Astrocyte (in vitro differentiated cells and primary cell): ENCODE results near the gene ZNF488. TPM values are rescaled to one million over a fixed set of nuclear protein-coding genes. Genes with fewer than 3 reads are reported as not detected.

Source experiments
- DNase-seq: peaks from one replicate; pipeline ENCODE4 v3.0.0-alpha.2; 2010; ENCODE audit warnings: low read depth
- FAIRE-seq: peaks from 2 replicates; lab custom pipeline; 2011; peaks lifted over from hg19 to GRCh38; lab: Jason Lieb, UNC
- H2AFZ ChIP-seq: 2 replicates; pipeline ENCODE4 v1.6.0; 2012; ENCODE audit warnings: low read depth, low read length, inconsistent platforms
- H3K27ac ChIP-seq: 2 replicates; pipeline ENCODE4 v1.5.1; 2011; ENCODE audit warnings: low read depth, low read length, inconsistent platforms
- H3K27me3 ChIP-seq: 2 replicates; pipeline ENCODE4 v1.6.0; 2011; ENCODE audit warnings: low read length, inconsistent platforms; ENCODE audit not compliant: insufficient read depth
- H3K36me3 ChIP-seq: 2 replicates; pipeline ENCODE4 v1.5.1; 2011; ENCODE audit warnings: low read length, inconsistent platforms; ENCODE audit not compliant: insufficient read depth
- H3K4me1 ChIP-seq: 2 replicates; pipeline ENCODE4 v1.5.1; 2011; ENCODE audit warnings: low read length, inconsistent platforms; ENCODE audit not compliant: insufficient read depth
- H3K4me2 ChIP-seq: 2 replicates; pipeline ENCODE4 v1.6.0; 2012; ENCODE audit warnings: low read length, inconsistent platforms
- H3K4me3 ChIP-seq: 2 replicates; pipeline ENCODE4 v1.5.1; 2011; ENCODE audit warnings: low read depth, mild to moderate bottlenecking, low read length, inconsistent platforms; ENCODE audit not compliant: insufficient read depth
- H3K79me2 ChIP-seq: 2 replicates; pipeline ENCODE4 v1.6.0; 2012; ENCODE audit warnings: mild to moderate bottlenecking, low read length, inconsistent platforms; ENCODE audit not compliant: insufficient read depth
- H3K9ac ChIP-seq: 2 replicates; pipeline ENCODE4 v1.6.0; 2012; ENCODE audit warnings: mild to moderate bottlenecking, low read length, inconsistent platforms
- H3K9me3 ChIP-seq: 2 replicates; pipeline ENCODE4 v1.5.1; 2012; ENCODE audit warnings: low read depth, mild to moderate bottlenecking, low read length, inconsistent platforms; ENCODE audit not compliant: insufficient read depth
- H4K20me1 ChIP-seq: 2 replicates; pipeline ENCODE4 v1.6.0; 2012; ENCODE audit warnings: low read length, inconsistent platforms; ENCODE audit not compliant: insufficient read depth
- H3K27ac Mint-ChIP-seq: one replicate; pipeline ENCODE4 v1.8.0; 2021; ENCODE audit warnings: mild to moderate bottlenecking, mixed read lengths; ENCODE audit not compliant: unreplicated experiment
- H3K27me3 Mint-ChIP-seq: one replicate; pipeline ENCODE4 v1.8.0; 2021; ENCODE audit warnings: low read depth, mixed read lengths; ENCODE audit not compliant: unreplicated experiment
- H3K36me3 Mint-ChIP-seq: one replicate; pipeline ENCODE4 v1.8.0; 2021; ENCODE audit warnings: low read depth, mixed read lengths; ENCODE audit not compliant: unreplicated experiment
- H3K4me1 Mint-ChIP-seq: one replicate; pipeline ENCODE4 v1.8.0; 2021; ENCODE audit warnings: low read depth, mixed read lengths; ENCODE audit not compliant: unreplicated experiment
- H3K4me3 Mint-ChIP-seq: one replicate; pipeline ENCODE4 v1.8.0; 2021; ENCODE audit warnings: mild to moderate bottlenecking, moderate library complexity, mixed read lengths; ENCODE audit not compliant: unreplicated experiment
- H3K9me3 Mint-ChIP-seq: one replicate; pipeline ENCODE4 v1.8.0; 2021; ENCODE audit warnings: mild to moderate bottlenecking, mixed read lengths; ENCODE audit not compliant: unreplicated experiment
- CTCF ChIP-seq: IDR thresholded peaks from 2 replicates; pipeline ENCODE4 v1.5.1; 2011; ENCODE audit warnings: low read depth, mild to moderate bottlenecking, inconsistent platforms, low read length, moderate library complexity; ENCODE audit not compliant: insufficient read depth
- EZH2 ChIP-seq: IDR thresholded peaks from 2 replicates; pipeline ENCODE4 v1.6.1; 2012; ENCODE audit warnings: mild to moderate bottlenecking, low read length, inconsistent platforms; ENCODE audit not compliant: insufficient read depth
- total RNA-seq: library from RNA; stranded (reverse); gene quantifications from 2 replicates; pipeline ENCODE4 v1.2.1, GENCODE V29; 2021

Gene ZNF488
- total RNA-seq, 1 donor from 2014 or later = 1.4 TPM

GRCh38 chr10:47413531-47414226 is 29.6 kb upstream of the ZNF488 start:
- Histone ChIP-seq H3K27ac (no peak overlapping the region), H2AFZ (peak overlapping the region; percentile 11), H3K4me3 (no peak overlapping the region), H3K36me3 (no peaks in the 10 kb centered on the region), H3K9me3 (no peaks in the 10 kb centered on the region), H4K20me1 (no peaks in the 10 kb centered on the region), H3K79me2 (no peaks in the 10 kb centered on the region), H3K27me3 (peaks cover 15% of the 10 kb centered on the region), H3K9ac (no peak overlapping the region), H3K4me2 (no peak overlapping the region), H3K4me1 (no peaks in the 10 kb centered on the region)
- no peak for FAIRE-seq
- no peaks in the 10 kb centered on the region for H3K4me1 Mint-ChIP-seq
- peaks cover 1% of the 10 kb centered on the region for H3K9me3 Mint-ChIP-seq
- H3K27ac Mint-ChIP-seq = no peak overlapping the region
- no peak for DNase-seq
- TF ChIP-seq CTCF (no peak), EZH2 (no peak)
- no peak overlapping the region for H3K4me3 Mint-ChIP-seq
- H3K27me3 Mint-ChIP-seq = peaks cover 3% of the 10 kb centered on the region
- H3K36me3 Mint-ChIP-seq = no peaks in the 10 kb centered on the region

- Histone ChIP-seq H3K27me3 (peaks cover 15% of the 10 kb centered on the region), H2AFZ (no peak overlapping the region), H3K36me3 (no peaks in the 10 kb centered on the region), H3K4me3 (no peak overlapping the region), H3K9me3 (no peaks in the 10 kb centered on the region), H3K79me2 (no peaks in the 10 kb centered on the region), H4K20me1 (no peaks in the 10 kb centered on the region), H3K4me1 (no peaks in the 10 kb centered on the region), H3K27ac (no peak overlapping the region), H3K4me2 (no peak overlapping the region), H3K9ac (no peak overlapping the region)
- no peak overlapping the region for H3K27ac Mint-ChIP-seq
- DNase-seq (no peak), FAIRE-seq (no peak)
- no peaks in the 10 kb centered on the region for H3K4me1 Mint-ChIP-seq
- no peak for TF ChIP-seq CTCF
- no peak for TF ChIP-seq EZH2
- no peak overlapping the region for H3K4me3 Mint-ChIP-seq
- peaks cover 1% of the 10 kb centered on the region for H3K9me3 Mint-ChIP-seq
- H3K27me3 Mint-ChIP-seq = peaks cover 3% of the 10 kb centered on the region
- no peaks in the 10 kb centered on the region for H3K36me3 Mint-ChIP-seq
These were observed 28.8 kb upstream of the ZNF488 start for GRCh38 chr10:47412869-47413268.

GRCh38 chr10:47412177-47412730 is 28.2 kb upstream of the ZNF488 start:
- TF ChIP-seq EZH2 = no peak
- no peak for TF ChIP-seq CTCF
- Mint-ChIP-seq H3K4me3 (no peak overlapping the region), H3K9me3 (peaks cover 1% of the 10 kb centered on the region), H3K36me3 (no peaks in the 10 kb centered on the region), H3K27ac (no peak overlapping the region), H3K27me3 (peaks cover 3% of the 10 kb centered on the region), H3K4me1 (no peaks in the 10 kb centered on the region)
- H3K9me3 ChIP-seq = no peaks in the 10 kb centered on the region
- no peak overlapping the region for H2AFZ ChIP-seq
- H3K27ac ChIP-seq = no peak overlapping the region
- H3K27me3 ChIP-seq = peaks cover 15% of the 10 kb centered on the region
- no peak overlapping the region for H3K4me2 ChIP-seq
- DNase-seq (no peak), FAIRE-seq (no peak)
- no peak overlapping the region for H3K4me3 ChIP-seq
- H3K79me2 ChIP-seq = no peaks in the 10 kb centered on the region
- H3K4me1 ChIP-seq = peaks cover 2% of the 10 kb centered on the region
- no peaks in the 10 kb centered on the region for H4K20me1 ChIP-seq
- no peaks in the 10 kb centered on the region for H3K36me3 ChIP-seq
- H3K9ac ChIP-seq = no peak overlapping the region
